Measurements from ENCODE around the gene TRAF3IP3. TPM values are rescaled to one million over a fixed set of nuclear protein-coding genes. Genes with fewer than 3 reads are reported as not detected.

TRAF3IP3 gene
- total RNA-seq, 1 experiment from 2014 or later = not detected

DNA sequence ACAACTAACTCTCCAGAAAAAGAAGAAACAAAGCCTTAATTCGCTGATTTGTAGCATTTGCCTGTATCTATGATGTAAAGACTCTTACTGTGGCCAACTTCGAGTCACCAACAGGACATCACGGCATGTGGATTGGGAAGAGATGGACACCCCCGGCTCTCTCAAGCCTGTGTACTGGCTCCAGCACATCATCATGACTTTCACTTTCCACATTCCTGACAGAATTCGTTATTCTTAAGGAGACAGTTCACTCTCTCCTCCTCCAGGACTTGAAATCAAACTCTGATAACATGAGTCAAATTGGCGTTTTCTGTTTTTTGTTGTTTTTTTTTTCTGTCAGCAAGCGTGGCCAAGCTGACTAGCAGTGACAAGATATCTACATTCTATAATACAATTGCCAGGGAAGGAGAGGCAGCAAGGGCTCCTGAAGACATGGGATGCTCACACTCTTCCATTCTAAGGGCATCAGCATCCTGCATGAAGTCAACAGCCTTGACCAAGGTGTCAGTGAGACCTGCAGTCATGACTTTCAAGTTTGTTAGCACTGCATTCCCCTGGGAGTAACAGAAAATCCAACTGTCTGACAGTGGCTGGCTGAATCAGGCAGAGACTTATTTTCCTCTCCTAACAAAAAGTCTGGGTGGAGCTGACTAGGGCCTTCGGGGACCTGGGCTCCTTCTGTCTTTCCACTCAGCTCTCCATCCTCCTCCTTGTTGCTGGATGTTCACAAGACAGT is 13.3 kb upstream of the TRAF3IP3 start:
- Histone ChIP-seq H2BK120ac (ENCODE audit: low read depth, low read length, poor library complexity, severe bottlenecking) (no peak overlapping the region), H3K79me1 (ENCODE audit: insufficient read depth, low read depth, low read length, poor library complexity, severe bottlenecking) (no peaks in the 10 kb centered on the region), H3K4me2 (ENCODE audit: insufficient read depth, insufficient read length, low read length) (no peak overlapping the region), H2BK15ac (ENCODE audit: low read depth, low read length) (no peak overlapping the region), H3K27me3 (ENCODE audit: insufficient read depth, low read length) (no peaks in the 10 kb centered on the region; the same call in 1 of the 2 replicates), H2BK12ac (ENCODE audit: insufficient read length, low read depth, low read length) (no peak overlapping the region), H3K23me2 (ENCODE audit: insufficient read length, low read depth, low read length, poor library complexity, severe bottlenecking) (no peaks in the 10 kb centered on the region), H3K4ac (ENCODE audit: low read depth, low read length) (no peak overlapping the region), H3K56ac (ENCODE audit: insufficient read length, low read depth, low read length) (no peak overlapping the region), H3K23ac (ENCODE audit: insufficient read length, low read depth, low read length) (no peak overlapping the region), H2AK5ac (ENCODE audit: insufficient read length, low read length) (no peak overlapping the region), H3K27ac (ENCODE audit: insufficient read length, low read depth, low read length) (no peak overlapping the region), H3K9ac (ENCODE audit: extremely low read depth, insufficient read length, low read length) (no peak overlapping the region), H3T11ph (ENCODE audit: low read length) (no peak overlapping the region), H4K8ac (replicated peaks; ENCODE audit: insufficient read length, low read depth, low read length) (no peak overlapping the region), H4K20me1 (ENCODE audit: control insufficient read depth, insufficient read depth, insufficient read length) (no peaks in the 10 kb centered on the region), H2BK20ac (ENCODE audit: low read depth, low read length, poor library complexity, severe bottlenecking) (no peak overlapping the region), H3K14ac (ENCODE audit: insufficient read depth, low read length) (no peak overlapping the region), H4K91ac (ENCODE audit: insufficient read length, low read depth, low read length) (no peak overlapping the region), H4K5ac (ENCODE audit: insufficient read length, low read depth, low read length) (no peak overlapping the region), H2BK5ac (ENCODE audit: insufficient read length, low read length) (no peak overlapping the region), H3K79me2 (ENCODE audit: insufficient read depth, low read length) (no peaks in the 10 kb centered on the region), H3K9me3 (ENCODE audit: control insufficient read depth, low read depth, low read length) (no peaks in the 10 kb centered on the region), H2AFZ (ENCODE audit: low read length) (no peak overlapping the region), H3K4me1 (ENCODE audit: insufficient read depth, low read length) (no peaks in the 10 kb centered on the region), H3K18ac (ENCODE audit: insufficient read length, low read depth, low read length) (no peak overlapping the region)
- no CpG with 5 or more reads among the region's 8 CpGs for WGBS (ENCODE audit: extremely low coverage, insufficient read length, low lambda C conversion rate)
- Mint-ChIP-seq H3K27ac (no peak overlapping the region), H3K4me3 (no peak overlapping the region), H3K4me1 (peaks cover 4% of the 10 kb centered on the region in 2 experiments; a peak in 2 of 4 replicates), H3K9me3 (no peaks in the 10 kb centered on the region), H3K36me3 (ENCODE audit: insufficient read depth in 1 of 3, low read depth in 3 of 3) (no peaks in the 10 kb centered on the region), H3K27me3 (ENCODE audit: low read depth) (peaks cover 56% of the 10 kb centered on the region)
- TF ChIP-seq, protein P1, sequence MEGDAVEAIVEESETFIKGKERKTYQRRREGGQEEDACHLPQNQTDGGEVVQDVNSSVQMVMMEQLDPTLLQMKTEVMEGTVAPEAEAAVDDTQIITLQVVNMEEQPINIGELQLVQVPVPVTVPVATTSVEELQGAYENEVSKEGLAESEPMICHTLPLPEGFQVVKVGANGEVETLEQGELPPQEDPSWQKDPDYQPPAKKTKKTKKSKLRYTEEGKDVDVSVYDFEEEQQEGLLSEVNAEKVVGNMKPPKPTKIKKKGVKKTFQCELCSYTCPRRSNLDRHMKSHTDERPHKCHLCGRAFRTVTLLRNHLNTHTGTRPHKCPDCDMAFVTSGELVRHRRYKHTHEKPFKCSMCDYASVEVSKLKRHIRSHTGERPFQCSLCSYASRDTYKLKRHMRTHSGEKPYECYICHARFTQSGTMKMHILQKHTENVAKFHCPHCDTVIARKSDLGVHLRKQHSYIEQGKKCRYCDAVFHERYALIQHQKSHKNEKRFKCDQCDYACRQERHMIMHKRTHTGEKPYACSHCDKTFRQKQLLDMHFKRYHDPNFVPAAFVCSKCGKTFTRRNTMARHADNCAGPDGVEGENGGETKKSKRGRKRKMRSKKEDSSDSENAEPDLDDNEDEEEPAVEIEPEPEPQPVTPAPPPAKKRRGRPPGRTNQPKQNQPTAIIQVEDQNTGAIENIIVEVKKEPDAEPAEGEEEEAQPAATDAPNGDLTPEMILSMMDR (conservative IDR thresholded peaks at IDR 0.05) = no peak
- DNase-seq = no peak
